WTC11 (cell line): ENCODE results near the gene ELMO1. TPM values are rescaled to one million over a fixed set of nuclear protein-coding genes. Genes with fewer than 3 reads are reported as not detected.

Source experiments
- ATAC-seq: fragments of 200-7000 bp; cut with Tn5 transposase; 2 replicates; pipeline ENCODE4 v1.10.0; 2021; ENCODE audit warnings: mild to moderate bottlenecking, moderate library complexity
- CTCF ChIA-PET: fragments of 300-600 bp; sonication (Branson Sonifier 250); formaldehyde crosslinking; loops from one replicate; lab custom pipeline; 2021; ENCODE audit warnings: antibody characterized with exemption; lab: Charles Lee
- POLR2A ChIA-PET: fragments of 350-600 bp; sonication (Branson Sonifier 250); formaldehyde crosslinking; loops from one replicate; lab custom pipeline; 2021; ENCODE audit warnings: antibody characterized with exemption; lab: Charles Lee
- DNase-seq: peaks from one replicate; pipeline ENCODE4 v3.0.0; 2021; ENCODE audit warnings: low spot score
- H3K27ac Mint-ChIP-seq: 2 replicates; pipeline ENCODE4 v1.8.0; 2021; ENCODE audit warnings: mixed read lengths
- H3K27me3 Mint-ChIP-seq: 2 replicates; pipeline ENCODE4 v1.8.0; 2021; ENCODE audit warnings: low read depth, mild to moderate bottlenecking, moderate library complexity, mixed read lengths
- H3K36me3 Mint-ChIP-seq: 2 replicates; pipeline ENCODE4 v1.8.0; 2021; ENCODE audit warnings: mixed read lengths
- H3K4me1 Mint-ChIP-seq: 2 replicates; pipeline ENCODE4 v1.8.0; 2022; ENCODE audit warnings: mixed read lengths
- H3K4me3 Mint-ChIP-seq: 2 replicates; pipeline ENCODE4 v1.8.0; 2021; ENCODE audit warnings: mild to moderate bottlenecking, moderate library complexity, mixed read lengths
- H3K9me3 Mint-ChIP-seq: 2 replicates; pipeline ENCODE4 v1.8.0; 2021; ENCODE audit warnings: mixed read lengths
- CREB1 ChIP-seq: sonication (generic); formaldehyde crosslinking; IDR thresholded peaks from 2 replicates; pipeline ENCODE4 v1.8.0; 2023; ENCODE audit warnings: mild to moderate bottlenecking, missing genetic modification reagents
- FOXJ3 ChIP-seq: sonication (generic); formaldehyde crosslinking; IDR thresholded peaks from 2 replicates; pipeline ENCODE4 v1.9.0; 2021; ENCODE audit warnings: missing genetic modification reagents, mild to moderate bottlenecking, borderline replicate concordance
- FOXK1 ChIP-seq: sonication (generic); formaldehyde crosslinking; IDR thresholded peaks from 2 replicates; pipeline ENCODE4 v1.8.0; 2022; ENCODE audit warnings: mild to moderate bottlenecking, moderate library complexity, missing genetic modification reagents
- GRHL2 ChIP-seq: fragments of 250-450 bp; sonication (Bioruptor Pico); IDR thresholded peaks from 2 replicates; pipeline ENCODE4 v1.8.0; 2022; ENCODE audit warnings: mild to moderate bottlenecking, moderate library complexity; ENCODE audit not compliant: insufficient replicate concordance, severe bottlenecking
- IRF2 ChIP-seq: sonication (generic); formaldehyde crosslinking; IDR thresholded peaks from 2 replicates; pipeline ENCODE4 v1.8.0; 2022; ENCODE audit warnings: low read depth, missing genetic modification reagents, borderline replicate concordance
- JAZF1 ChIP-seq: fragments of 250-450 bp; sonication (Bioruptor Pico); IDR thresholded peaks from 2 replicates; pipeline ENCODE4 v1.9.0; 2021; ENCODE audit warnings: moderate library complexity, mild to moderate bottlenecking, inconsistent platforms
- MXD4 ChIP-seq: fragments of 250-450 bp; sonication (Bioruptor Pico); IDR thresholded peaks from 2 replicates; pipeline ENCODE4 v1.8.0; 2021; ENCODE audit warnings: mild to moderate bottlenecking, moderate library complexity, borderline replicate concordance
- MYBL2 ChIP-seq: sonication (generic); formaldehyde crosslinking; IDR thresholded peaks from 2 replicates; pipeline ENCODE4 v1.8.1; 2023; ENCODE audit warnings: mild to moderate bottlenecking, moderate library complexity, missing genetic modification reagents
- NFE2L1 ChIP-seq: sonication (generic); formaldehyde crosslinking; IDR thresholded peaks from 2 replicates; pipeline ENCODE4 v1.8.1; 2023; ENCODE audit warnings: missing genetic modification reagents
- NR3C1 ChIP-seq: sonication (generic); formaldehyde crosslinking; conservative IDR thresholded peaks from 2 replicates; pipeline ENCODE4 v1.8.1; 2023; ENCODE audit warnings: low read depth, mild to moderate bottlenecking, missing genetic modification reagents
- OVOL2 ChIP-seq: fragments of 250-450 bp; sonication (Bioruptor Pico); IDR thresholded peaks from 2 replicates; pipeline ENCODE4 v1.9.0; 2021; ENCODE audit warnings: mild to moderate bottlenecking, borderline replicate concordance
- RORB ChIP-seq: fragments of 250-450 bp; sonication (Bioruptor Pico); IDR thresholded peaks from 2 replicates; pipeline ENCODE4 v1.9.0; 2021; ENCODE audit warnings: mild to moderate bottlenecking
- SMAD4 ChIP-seq: sonication (generic); formaldehyde crosslinking; IDR thresholded peaks from 2 replicates; pipeline ENCODE4 v1.8.0; 2022; ENCODE audit warnings: mild to moderate bottlenecking, missing genetic modification reagents
- SOX15 ChIP-seq: fragments of 250-450 bp; sonication (Bioruptor Pico); IDR thresholded peaks from 2 replicates; pipeline ENCODE4 v1.9.0; 2021; ENCODE audit warnings: mild to moderate bottlenecking
- TCF7 ChIP-seq: sonication (generic); formaldehyde crosslinking; IDR thresholded peaks from 2 replicates; pipeline ENCODE4 v1.8.0; 2022; ENCODE audit warnings: mild to moderate bottlenecking, low read depth, missing genetic modification reagents, moderate library complexity
- TEAD1 ChIP-seq: sonication (generic); formaldehyde crosslinking; IDR thresholded peaks from 2 replicates; pipeline ENCODE4 v1.8.0; 2022; ENCODE audit warnings: mild to moderate bottlenecking, missing genetic modification reagents
- ZNF121 ChIP-seq: sonication (generic); formaldehyde crosslinking; IDR thresholded peaks from 2 replicates; pipeline ENCODE4 v1.8.0; 2023; ENCODE audit warnings: missing genetic modification reagents
- ZNF232 ChIP-seq: sonication (generic); formaldehyde crosslinking; IDR thresholded peaks from 2 replicates; pipeline ENCODE4 v1.8.0; 2022; ENCODE audit warnings: mild to moderate bottlenecking, missing genetic modification reagents
- ZNF263 ChIP-seq: sonication (generic); formaldehyde crosslinking; IDR thresholded peaks from 2 replicates; pipeline ENCODE4 v1.8.1; 2022; ENCODE audit warnings: low read depth, mild to moderate bottlenecking, moderate library complexity, missing genetic modification reagents
- total RNA-seq: library from RNA; stranded (reverse); gene quantifications from 3 replicates; pipeline ENCODE4 v1.2.3, GENCODE V29; 2021
- TF ChIP-seq, protein P1 (sequence below): sonication (generic); formaldehyde crosslinking; IDR thresholded peaks from 2 replicates; pipeline ENCODE4 v1.8.1; 2022; ENCODE audit warnings: mild to moderate bottlenecking, moderate library complexity, missing genetic modification reagents
- TF ChIP-seq, protein P2 (sequence below): fragments of 200-600 bp; IDR thresholded peaks from 2 replicates; pipeline ENCODE4 v1.8.0; 2022; ENCODE audit warnings: antibody characterized with exemption
- TF ChIP-seq, protein P3 (sequence below): fragments of 250-450 bp; sonication (Bioruptor Pico); IDR thresholded peaks from 2 replicates; pipeline ENCODE4 v1.8.0; 2021; ENCODE audit warnings: mild to moderate bottlenecking
- TF ChIP-seq, protein P4 (sequence below): sonication (generic); formaldehyde crosslinking; IDR thresholded peaks from 2 replicates; pipeline ENCODE4 v1.8.0; 2022; ENCODE audit warnings: missing genetic modification reagents
- TF ChIP-seq, protein P5 (sequence below): sonication (generic); formaldehyde crosslinking; IDR thresholded peaks from 2 replicates; pipeline ENCODE4 v1.8.0; 2022; ENCODE audit warnings: mild to moderate bottlenecking, missing genetic modification reagents
- TF ChIP-seq, protein P6 (sequence below): sonication (generic); formaldehyde crosslinking; IDR thresholded peaks from 2 replicates; pipeline ENCODE4 v1.8.1; 2023; ENCODE audit warnings: mild to moderate bottlenecking, missing genetic modification reagents, moderate library complexity
- TF ChIP-seq, protein P7 (sequence below): fragments of 250-450 bp; sonication (Bioruptor Pico); IDR thresholded peaks from 2 replicates; pipeline ENCODE4 v1.9.0; 2021; ENCODE audit warnings: mild to moderate bottlenecking
- TF ChIP-seq, protein P8 (sequence below): sonication (generic); formaldehyde crosslinking; IDR thresholded peaks from 2 replicates; pipeline ENCODE4 v1.8.1; 2022; ENCODE audit warnings: mild to moderate bottlenecking, missing genetic modification reagents, moderate library complexity, borderline replicate concordance

Gene ELMO1
- total RNA-seq, 1 experiment from 2014 or later, result 19.4 TPM

DNA sequence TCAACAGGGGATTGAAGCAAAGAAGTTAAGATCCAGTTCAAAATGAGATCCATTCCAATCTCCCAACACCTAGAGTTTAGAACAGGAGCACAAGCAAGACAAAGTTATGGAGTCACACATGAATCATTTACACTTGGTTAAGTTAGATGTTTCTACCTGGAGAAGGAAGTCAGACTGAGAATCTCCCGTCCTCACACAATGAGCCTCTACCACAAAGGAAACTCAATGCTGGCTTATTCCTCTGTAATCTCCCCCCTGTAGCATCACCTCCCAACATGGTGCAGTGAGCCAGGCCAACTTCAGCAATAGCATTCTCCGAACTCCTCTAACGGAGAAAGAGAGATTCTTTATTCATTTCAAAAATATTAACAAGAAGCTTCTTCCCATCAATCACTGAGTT is 82.2 kb downstream of the ELMO1 start:
- Mint-ChIP-seq H3K27me3 (no peaks in the 10 kb centered on the region), H3K9me3 (0 out of 2 replicates have a peak, but pooled peaks cover 3% of the 10 kb centered on the region), H3K36me3 (no peaks in the 10 kb centered on the region), H3K4me3 (no peak overlapping the region), H3K4me1 (peaks cover 28% of the 10 kb centered on the region), H3K27ac (peak overlapping the region; percentile 30; the same call in 1 of the 2 replicates)
- TF ChIP-seq CREB1, result no peak
- TF ChIP-seq OVOL2, result no peak
- no peak for TF ChIP-seq MXD4
- no peak for TF ChIP-seq SOX15
- no peak for TF ChIP-seq GRHL2 (CRISPR knock-in tag)
- no peak for TF ChIP-seq NR3C1
- no peak for TF ChIP-seq FOXJ3
- TF ChIP-seq, protein P1, sequence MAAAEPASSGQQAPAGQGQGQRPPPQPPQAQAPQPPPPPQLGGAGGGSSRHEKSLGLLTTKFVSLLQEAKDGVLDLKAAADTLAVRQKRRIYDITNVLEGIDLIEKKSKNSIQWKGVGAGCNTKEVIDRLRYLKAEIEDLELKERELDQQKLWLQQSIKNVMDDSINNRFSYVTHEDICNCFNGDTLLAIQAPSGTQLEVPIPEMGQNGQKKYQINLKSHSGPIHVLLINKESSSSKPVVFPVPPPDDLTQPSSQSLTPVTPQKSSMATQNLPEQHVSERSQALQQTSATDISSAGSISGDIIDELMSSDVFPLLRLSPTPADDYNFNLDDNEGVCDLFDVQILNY (CRISPR knock-in tag), result no peak
- TF ChIP-seq NFE2L1, result no peak
- TF ChIP-seq ZNF121, result no peak
- TF ChIP-seq, protein P2, sequence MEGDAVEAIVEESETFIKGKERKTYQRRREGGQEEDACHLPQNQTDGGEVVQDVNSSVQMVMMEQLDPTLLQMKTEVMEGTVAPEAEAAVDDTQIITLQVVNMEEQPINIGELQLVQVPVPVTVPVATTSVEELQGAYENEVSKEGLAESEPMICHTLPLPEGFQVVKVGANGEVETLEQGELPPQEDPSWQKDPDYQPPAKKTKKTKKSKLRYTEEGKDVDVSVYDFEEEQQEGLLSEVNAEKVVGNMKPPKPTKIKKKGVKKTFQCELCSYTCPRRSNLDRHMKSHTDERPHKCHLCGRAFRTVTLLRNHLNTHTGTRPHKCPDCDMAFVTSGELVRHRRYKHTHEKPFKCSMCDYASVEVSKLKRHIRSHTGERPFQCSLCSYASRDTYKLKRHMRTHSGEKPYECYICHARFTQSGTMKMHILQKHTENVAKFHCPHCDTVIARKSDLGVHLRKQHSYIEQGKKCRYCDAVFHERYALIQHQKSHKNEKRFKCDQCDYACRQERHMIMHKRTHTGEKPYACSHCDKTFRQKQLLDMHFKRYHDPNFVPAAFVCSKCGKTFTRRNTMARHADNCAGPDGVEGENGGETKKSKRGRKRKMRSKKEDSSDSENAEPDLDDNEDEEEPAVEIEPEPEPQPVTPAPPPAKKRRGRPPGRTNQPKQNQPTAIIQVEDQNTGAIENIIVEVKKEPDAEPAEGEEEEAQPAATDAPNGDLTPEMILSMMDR, result no peak
- TF ChIP-seq, protein P3, sequence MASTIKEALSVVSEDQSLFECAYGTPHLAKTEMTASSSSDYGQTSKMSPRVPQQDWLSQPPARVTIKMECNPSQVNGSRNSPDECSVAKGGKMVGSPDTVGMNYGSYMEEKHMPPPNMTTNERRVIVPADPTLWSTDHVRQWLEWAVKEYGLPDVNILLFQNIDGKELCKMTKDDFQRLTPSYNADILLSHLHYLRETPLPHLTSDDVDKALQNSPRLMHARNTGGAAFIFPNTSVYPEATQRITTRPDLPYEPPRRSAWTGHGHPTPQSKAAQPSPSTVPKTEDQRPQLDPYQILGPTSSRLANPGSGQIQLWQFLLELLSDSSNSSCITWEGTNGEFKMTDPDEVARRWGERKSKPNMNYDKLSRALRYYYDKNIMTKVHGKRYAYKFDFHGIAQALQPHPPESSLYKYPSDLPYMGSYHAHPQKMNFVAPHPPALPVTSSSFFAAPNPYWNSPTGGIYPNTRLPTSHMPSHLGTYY (CRISPR knock-in tag), result no peak
- ATAC-seq (no peak), DNase-seq (no peak)
- POLR2A ChIA-PET, result no interaction called here
- CTCF ChIA-PET, result no interaction called here

DNA sequence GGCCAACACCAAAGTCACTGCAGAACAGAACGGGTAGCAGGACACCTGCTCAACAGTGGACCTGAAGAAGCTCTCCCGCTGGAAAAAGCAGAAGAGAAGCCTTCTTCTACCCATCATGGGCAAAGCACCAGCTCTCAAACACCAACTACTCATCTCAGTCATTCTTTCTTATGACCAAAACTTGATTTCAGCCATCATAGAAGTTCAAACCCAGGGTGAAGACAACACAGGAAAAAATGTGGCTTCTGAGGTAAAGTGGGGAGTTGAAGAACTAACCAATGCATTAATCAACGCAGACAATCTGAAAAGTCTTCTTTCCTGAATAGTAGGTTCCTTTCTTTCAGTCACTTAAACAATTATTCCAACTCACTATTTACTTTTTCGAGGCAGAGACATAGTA is 83.3 kb downstream of the ELMO1 start:
- Mint-ChIP-seq H3K27ac (no peak overlapping the region), H3K4me3 (no peak overlapping the region), H3K9me3 (0 out of 2 replicates have a peak, but pooled peaks cover 3% of the 10 kb centered on the region), H3K4me1 (peaks cover 24% of the 10 kb centered on the region), H3K27me3 (no peaks in the 10 kb centered on the region), H3K36me3 (no peaks in the 10 kb centered on the region)
- CTCF ChIA-PET, result no interaction called here
- ATAC-seq (no peak), DNase-seq (no peak)
- POLR2A ChIA-PET, result no interaction called here
- TF ChIP-seq, protein P4, sequence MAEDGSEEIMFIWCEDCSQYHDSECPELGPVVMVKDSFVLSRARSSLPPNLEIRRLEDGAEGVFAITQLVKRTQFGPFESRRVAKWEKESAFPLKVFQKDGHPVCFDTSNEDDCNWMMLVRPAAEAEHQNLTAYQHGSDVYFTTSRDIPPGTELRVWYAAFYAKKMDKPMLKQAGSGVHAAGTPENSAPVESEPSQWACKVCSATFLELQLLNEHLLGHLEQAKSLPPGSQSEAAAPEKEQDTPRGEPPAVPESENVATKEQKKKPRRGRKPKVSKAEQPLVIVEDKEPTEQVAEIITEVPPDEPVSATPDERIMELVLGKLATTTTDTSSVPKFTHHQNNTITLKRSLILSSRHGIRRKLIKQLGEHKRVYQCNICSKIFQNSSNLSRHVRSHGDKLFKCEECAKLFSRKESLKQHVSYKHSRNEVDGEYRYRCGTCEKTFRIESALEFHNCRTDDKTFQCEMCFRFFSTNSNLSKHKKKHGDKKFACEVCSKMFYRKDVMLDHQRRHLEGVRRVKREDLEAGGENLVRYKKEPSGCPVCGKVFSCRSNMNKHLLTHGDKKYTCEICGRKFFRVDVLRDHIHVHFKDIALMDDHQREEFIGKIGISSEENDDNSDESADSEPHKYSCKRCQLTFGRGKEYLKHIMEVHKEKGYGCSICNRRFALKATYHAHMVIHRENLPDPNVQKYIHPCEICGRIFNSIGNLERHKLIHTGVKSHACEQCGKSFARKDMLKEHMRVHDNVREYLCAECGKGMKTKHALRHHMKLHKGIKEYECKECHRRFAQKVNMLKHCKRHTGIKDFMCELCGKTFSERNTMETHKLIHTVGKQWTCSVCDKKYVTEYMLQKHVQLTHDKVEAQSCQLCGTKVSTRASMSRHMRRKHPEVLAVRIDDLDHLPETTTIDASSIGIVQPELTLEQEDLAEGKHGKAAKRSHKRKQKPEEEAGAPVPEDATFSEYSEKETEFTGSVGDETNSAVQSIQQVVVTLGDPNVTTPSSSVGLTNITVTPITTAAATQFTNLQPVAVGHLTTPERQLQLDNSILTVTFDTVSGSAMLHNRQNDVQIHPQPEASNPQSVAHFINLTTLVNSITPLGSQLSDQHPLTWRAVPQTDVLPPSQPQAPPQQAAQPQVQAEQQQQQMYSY, result no peak
- TF ChIP-seq FOXK1 (CRISPR knock-in tag) (no peak), SMAD4 (CRISPR knock-in tag) (no peak), IRF2 (no peak), RORB (no peak), TCF7 (no peak), TEAD1 (CRISPR knock-in tag) (no peak), JAZF1 (CRISPR knock-in tag) (no peak), MYBL2 (CRISPR knock-in tag) (no peak), ZNF232 (no peak), ZNF263 (CRISPR knock-in tag) (no peak), MXD4 (no peak)
- TF ChIP-seq, protein P3 (CRISPR knock-in tag), result no peak
- TF ChIP-seq, protein P5, sequence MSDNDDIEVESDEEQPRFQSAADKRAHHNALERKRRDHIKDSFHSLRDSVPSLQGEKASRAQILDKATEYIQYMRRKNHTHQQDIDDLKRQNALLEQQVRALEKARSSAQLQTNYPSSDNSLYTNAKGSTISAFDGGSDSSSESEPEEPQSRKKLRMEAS (CRISPR knock-in tag), result no peak
- TF ChIP-seq, protein P6, sequence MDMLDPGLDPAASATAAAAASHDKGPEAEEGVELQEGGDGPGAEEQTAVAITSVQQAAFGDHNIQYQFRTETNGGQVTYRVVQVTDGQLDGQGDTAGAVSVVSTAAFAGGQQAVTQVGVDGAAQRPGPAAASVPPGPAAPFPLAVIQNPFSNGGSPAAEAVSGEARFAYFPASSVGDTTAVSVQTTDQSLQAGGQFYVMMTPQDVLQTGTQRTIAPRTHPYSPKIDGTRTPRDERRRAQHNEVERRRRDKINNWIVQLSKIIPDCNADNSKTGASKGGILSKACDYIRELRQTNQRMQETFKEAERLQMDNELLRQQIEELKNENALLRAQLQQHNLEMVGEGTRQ, result no peak
- TF ChIP-seq, protein P7, sequence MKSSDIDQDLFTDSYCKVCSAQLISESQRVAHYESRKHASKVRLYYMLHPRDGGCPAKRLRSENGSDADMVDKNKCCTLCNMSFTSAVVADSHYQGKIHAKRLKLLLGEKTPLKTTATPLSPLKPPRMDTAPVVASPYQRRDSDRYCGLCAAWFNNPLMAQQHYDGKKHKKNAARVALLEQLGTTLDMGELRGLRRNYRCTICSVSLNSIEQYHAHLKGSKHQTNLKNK, result no peak
- TF ChIP-seq, protein P8, sequence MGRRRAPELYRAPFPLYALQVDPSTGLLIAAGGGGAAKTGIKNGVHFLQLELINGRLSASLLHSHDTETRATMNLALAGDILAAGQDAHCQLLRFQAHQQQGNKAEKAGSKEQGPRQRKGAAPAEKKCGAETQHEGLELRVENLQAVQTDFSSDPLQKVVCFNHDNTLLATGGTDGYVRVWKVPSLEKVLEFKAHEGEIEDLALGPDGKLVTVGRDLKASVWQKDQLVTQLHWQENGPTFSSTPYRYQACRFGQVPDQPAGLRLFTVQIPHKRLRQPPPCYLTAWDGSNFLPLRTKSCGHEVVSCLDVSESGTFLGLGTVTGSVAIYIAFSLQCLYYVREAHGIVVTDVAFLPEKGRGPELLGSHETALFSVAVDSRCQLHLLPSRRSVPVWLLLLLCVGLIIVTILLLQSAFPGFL (CRISPR knock-in tag), result no peak
